Stimulated activated CD8-positive, alpha-beta memory T cell treated with anti-CD3 and anti-CD28 coated beads, Interleukin-4, amount 100 ng/mL, for 4 hours (primary cell): ENCODE measurements around the gene PCDHGC3.
"Not testable (repeated sequence)": the region's sequence is repeated elsewhere in the genome, so short reads cannot be mapped to it uniquely, and the experiment has no call there.

Source experiments
- DNase-seq, 2 donors: peaks; one replicate each; pipeline ENCODE4 v3.0.0-alpha.2; 2020; ENCODE audit warnings: low read depth in 2 of 2, low spot score in 1 of 2

PCDHGC3 gene

DNA sequence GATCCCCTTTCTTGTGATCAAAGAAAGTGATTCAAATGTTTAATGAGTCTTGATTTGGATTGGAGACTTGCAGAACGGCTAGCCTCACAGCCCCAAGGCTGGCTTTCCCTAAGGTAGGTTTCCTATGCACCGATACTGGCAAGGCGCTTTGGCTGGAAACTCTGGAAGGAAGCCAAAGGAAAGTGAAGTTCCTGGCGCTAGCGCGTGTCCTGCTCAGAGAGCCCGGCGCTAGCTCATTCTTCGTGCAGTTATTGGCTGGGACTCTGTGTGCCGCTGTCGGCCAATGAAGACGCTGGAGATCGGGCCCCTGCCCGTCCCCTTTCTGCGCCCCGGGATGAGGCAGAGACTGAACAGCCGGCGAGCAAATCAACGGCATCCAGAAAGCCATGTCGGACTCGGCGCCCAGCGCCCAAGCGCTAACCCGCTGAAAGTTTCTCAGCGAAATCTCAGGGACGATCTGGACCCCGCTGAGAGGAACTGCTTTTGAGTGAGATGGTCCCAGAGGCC, at the start of gene PCDHGC3:
PCDHGC3 (plus strand) TSS at position 342 of the 507 bp plus-strand sequence; CDS start at position 493, 151 bp downstream.
- no peak for DNase-seq

DNA sequence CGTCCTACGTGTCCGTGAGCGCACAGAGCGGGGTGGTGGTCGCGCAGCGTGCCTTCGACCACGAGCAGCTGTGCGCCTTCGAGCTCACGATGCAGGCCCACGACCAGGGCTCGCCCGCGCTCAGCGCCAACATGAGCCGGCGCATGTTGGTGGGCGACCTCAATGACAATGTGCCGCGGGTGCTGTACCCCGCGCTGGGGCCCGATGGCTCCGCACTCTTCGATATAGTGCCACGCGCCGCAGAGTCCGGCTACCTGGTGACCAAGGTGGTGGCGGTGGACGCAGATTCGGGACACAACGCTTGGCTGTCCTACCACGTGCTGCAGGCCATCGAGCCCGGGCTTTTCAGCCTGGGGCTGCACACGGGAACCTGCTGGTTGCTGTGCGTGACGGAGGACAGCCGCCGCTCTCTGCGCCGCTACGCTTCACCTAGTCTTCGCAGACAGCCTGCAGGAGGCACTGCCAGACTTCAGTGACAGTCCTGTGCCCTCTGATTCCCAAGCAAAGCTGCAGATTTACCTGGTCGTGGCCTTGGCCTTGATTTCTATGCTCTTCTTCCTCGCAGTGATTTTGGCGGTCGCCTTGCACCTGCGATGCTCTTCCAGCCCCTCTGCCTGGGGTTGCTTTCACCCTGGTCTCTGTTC, 47.9 kb upstream of the PCDHGC3 start:
- no peak for DNase-seq

DNA sequence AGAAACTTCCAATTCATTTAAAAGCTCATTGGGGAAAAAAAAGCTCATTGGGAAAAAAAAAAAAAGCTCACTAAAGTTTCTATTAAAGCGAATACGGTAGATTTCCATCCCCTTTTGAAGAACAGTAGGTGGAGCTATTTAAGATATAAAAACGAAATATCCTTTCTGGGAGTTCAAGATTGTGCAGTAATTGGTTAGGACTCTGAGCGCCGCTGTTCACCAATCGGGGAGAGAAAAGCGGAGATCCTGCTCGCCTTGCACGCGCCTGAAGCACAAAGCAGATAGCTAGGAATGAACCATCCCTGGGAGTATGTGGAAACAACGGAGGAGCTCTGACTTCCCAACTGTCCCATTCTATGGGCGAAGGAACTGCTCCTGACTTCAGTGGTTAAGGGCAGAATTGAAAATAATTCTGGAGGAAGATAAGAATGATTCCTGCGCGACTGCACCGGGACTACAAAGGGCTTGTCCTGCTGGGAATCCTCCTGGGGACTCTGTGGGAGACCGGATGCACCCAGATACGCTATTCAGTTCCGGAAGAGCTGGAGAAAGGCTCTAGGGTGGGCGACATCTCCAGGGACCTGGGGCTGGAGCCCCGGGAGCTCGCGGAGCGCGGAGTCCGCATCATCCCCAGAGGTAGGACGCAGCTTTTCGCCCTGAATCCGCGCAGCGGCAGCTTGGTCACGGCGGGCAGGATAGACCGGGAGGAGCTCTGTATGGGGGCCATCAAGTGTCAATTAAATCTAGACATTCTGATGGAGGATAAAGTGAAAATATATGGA, 45.2 kb upstream of the PCDHGC3 start, which contains the start of gene PCDHGA12:
PCDHGA12 (plus strand) TSS at position 176 of the 782 bp plus-strand sequence; CDS start at position 429, 253 bp downstream.
- DNase-seq = no peak

DNA sequence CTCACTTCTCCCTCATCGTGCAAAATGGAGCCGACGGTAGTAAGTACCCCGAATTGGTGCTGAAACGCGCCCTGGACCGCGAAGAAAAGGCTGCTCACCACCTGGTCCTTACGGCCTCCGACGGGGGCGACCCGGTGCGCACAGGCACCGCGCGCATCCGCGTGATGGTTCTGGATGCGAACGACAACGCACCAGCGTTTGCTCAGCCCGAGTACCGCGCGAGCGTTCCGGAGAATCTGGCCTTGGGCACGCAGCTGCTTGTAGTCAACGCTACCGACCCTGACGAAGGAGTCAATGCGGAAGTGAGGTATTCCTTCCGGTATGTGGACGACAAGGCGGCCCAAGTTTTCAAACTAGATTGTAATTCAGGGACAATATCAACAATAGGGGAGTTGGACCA, 44.5 kb upstream of the PCDHGC3 start:
- no peak for DNase-seq

DNA sequence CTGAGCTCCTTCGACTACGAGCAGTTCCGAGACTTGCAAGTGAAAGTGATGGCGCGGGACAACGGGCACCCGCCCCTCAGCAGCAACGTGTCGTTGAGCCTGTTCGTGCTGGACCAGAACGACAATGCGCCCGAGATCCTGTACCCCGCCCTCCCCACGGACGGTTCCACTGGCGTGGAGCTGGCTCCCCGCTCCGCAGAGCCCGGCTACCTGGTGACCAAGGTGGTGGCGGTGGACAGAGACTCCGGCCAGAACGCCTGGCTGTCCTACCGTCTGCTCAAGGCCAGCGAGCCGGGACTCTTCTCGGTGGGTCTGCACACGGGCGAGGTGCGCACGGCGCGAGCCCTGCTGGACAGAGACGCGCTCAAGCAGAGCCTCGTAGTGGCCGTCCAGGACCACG, 43.5 kb upstream of the PCDHGC3 start:
- not testable (repeated sequence) for DNase-seq

DNA sequence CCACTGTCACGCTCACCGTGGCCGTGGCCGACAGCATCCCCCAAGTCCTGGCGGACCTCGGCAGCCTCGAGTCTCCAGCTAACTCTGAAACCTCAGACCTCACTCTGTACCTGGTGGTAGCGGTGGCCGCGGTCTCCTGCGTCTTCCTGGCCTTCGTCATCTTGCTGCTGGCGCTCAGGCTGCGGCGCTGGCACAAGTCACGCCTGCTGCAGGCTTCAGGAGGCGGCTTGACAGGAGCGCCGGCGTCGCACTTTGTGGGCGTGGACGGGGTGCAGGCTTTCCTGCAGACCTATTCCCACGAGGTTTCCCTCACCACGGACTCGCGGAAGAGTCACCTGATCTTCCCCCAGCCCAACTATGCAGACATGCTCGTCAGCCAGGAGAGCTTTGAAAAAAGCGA, 43.0 kb upstream of the PCDHGC3 start:
- not testable (repeated sequence) for DNase-seq

DNA sequence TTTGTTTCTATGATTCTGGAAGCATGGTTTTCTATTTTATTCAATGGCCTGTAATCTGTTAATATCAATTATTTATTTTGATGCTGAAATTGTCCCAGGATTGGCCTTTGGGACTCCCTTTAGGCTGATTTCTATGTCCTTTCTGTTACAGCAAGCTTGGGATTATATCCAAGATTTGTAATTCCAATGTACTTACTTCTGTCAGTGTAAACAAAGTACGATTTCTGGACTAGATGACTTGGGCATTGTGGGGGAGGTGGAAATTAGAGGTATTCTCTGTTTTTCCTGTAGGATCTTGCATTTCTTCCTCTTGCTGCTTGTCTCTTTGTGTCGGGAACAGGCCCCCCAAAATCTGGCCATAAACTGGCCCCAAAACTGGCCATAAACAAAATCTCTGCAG, 41.8 kb upstream of the PCDHGC3 start:
- no peak for DNase-seq

DNA sequence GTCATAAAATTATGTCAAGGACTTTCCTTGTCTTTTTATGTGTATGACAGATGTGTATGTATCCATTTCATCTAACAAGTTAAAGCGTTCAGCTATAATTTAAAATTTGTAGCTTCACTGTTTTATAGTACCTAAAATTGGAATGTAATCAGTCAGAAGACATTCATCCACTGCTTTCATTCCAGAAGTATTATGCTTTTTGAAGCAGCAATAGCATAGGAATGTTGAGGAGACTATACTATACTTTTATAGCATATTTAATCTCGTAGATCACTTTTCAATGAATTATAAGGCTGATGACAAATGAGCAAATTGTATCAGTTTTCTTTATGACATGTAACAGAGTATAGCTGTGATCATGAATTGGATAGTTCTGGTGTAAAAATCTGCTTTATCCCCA, 38.5 kb upstream of the PCDHGC3 start:
- no peak for DNase-seq

DNA sequence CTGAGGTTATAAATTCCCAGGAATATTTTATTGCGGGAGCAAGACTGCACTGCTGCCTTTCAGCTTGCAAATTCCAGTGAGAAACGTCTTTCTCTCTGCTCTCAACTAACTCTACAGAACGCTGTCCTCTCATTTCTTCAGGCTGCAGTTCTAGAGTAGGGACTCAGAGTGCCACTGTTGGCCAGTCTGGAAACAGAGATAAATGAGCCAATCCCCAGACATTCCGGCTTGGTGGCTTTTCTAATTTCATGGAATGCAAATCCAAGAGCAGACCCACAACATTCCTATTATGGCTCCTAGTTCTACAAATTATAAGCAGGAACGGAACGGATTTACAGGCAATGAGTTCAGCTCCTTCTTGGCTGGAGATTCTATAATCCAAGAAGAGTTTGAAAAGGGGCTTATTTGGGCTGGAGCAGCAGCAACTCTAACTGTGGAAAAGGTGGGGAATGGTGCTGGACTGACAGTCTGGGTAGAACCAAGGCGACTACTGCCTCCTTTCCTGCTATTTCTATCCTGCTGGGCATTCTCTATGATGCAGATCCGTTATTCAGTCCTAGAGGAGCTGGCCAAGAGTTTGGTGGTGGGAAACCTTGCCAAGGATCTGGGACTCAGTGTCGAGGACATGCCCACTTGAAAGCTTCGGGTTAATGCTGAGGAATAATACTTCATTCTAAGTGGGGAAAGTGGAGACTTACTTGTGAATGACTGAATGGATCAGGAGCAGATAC, 36.2 kb upstream of the PCDHGC3 start:
- DNase-seq = no peak

DNA sequence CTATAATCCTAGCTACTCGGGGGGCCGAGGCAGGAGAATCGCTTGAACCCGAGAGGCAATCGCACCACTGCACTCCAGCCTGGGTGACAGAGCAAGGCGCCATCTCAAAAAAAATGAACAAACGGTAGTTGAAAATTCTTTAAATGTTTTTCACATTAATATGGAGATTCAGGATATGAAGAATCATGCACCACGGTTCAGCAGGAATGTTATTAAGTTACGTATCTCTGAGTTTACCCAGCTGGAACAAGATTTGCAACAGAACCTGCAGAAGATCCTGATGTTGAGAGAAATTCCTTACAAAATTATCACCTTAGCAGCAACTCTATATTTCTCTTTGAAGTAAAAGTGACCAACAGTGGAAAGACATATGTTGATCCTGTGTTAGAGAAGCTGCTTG, 35.4 kb upstream of the PCDHGC3 start:
- DNase-seq = no peak

DNA sequence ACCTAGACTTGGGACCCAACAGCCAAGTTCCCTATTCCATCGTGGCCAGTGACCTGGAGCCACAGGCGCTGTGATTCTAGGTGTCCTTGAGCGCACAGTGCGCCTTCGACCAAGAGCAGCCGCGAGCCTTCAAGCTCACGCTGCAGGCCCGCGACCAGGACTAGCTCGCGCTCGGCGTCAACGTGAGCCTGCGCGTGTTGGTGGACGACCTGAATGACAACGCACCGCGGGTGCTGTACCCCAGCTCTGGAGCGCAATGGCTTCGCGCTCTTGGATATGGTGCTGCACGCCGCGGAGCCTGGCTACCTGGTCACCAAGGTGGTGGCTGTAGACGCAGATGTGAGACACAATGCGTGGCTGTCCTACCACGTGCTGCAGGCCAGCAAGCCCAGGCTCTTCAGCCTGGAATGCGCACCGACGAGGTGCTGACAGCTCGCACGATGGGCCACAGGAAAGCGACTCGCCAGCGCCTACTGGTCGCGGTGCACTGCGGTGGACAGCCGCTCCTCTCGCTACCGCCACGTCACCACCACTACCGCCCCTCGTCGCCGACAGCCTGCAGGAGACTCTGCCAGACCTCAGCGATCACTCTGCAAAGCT, 34.1 kb upstream of the PCDHGC3 start:
- no peak for DNase-seq

DNA sequence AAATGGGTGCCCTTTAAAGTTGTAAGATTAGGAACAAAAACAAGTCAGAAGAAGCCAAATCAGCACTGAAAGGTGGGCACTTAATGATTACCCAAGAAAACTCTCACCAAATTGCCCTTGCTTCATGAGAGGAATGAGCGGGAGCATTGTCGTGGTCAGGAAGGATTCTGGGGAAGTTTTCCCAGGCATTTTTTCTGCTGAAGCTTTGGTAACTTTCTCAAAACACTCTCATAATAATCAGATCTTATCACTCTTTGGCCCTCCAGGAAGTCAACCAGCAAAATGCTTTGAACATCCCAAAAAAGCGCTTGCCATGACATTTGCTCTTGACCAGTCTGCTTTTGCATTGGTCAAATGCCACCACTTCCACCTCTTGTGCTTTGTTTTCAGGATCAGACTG, 10.4 kb upstream of the PCDHGC3 start:
- DNase-seq = no peak

DNA sequence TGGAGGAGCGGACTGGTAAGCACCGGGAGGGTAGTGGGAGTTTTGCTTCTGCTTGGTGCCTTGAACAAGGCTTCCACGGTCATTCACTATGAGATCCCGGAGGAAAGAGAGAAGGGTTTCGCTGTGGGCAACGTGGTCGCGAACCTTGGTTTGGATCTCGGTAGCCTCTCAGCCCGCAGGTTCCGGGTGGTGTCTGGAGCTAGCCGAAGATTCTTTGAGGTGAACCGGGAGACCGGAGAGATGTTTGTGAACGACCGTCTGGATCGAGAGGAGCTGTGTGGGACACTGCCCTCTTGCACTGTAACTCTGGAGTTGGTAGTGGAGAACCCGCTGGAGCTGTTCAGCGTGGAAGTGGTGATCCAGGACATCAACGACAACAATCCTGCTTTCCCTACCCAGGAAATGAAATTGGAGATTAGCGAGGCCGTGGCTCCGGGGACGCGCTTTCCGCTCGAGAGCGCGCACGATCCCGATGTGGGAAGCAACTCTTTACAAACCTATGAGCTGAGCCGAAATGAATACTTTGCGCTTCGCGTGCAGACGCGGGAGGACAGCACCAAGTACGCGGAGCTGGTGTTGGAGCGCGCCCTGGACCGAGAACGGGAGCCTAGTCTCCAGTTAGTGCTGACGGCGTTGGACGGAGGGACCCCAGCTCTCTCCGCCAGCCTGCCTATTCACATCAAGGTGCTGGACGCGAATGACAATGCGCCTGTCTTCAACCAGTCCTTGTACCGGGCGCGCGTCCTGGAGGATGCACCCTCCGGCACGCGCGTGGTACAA, 556 bp downstream of the PCDHGC3 start:
- no peak for DNase-seq

DNA sequence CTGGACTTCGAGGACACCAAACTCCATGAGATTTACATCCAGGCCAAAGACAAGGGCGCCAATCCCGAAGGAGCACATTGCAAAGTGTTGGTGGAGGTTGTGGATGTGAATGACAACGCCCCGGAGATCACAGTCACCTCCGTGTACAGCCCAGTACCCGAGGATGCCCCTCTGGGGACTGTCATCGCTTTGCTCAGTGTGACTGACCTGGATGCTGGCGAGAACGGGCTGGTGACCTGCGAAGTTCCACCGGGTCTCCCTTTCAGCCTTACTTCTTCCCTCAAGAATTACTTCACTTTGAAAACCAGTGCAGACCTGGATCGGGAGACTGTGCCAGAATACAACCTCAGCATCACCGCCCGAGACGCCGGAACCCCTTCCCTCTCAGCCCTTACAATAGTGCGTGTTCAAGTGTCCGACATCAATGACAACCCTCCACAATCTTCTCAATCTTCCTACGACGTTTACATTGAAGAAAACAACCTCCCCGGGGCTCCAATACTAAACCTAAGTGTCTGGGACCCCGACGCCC, 1.3 kb downstream of the PCDHGC3 start:
- DNase-seq = no peak

DNA sequence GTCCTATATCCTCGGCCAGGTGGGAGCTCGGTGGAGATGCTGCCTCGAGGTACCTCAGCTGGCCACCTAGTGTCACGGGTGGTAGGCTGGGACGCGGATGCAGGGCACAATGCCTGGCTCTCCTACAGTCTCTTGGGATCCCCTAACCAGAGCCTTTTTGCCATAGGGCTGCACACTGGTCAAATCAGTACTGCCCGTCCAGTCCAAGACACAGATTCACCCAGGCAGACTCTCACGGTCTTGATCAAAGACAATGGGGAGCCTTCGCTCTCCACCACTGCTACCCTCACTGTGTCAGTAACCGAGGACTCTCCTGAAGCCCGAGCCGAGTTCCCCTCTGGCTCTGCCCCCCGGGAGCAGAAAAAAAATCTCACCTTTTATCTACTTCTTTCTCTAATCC, 2.0 kb downstream of the PCDHGC3 start:
- DNase-seq = no peak

DNA sequence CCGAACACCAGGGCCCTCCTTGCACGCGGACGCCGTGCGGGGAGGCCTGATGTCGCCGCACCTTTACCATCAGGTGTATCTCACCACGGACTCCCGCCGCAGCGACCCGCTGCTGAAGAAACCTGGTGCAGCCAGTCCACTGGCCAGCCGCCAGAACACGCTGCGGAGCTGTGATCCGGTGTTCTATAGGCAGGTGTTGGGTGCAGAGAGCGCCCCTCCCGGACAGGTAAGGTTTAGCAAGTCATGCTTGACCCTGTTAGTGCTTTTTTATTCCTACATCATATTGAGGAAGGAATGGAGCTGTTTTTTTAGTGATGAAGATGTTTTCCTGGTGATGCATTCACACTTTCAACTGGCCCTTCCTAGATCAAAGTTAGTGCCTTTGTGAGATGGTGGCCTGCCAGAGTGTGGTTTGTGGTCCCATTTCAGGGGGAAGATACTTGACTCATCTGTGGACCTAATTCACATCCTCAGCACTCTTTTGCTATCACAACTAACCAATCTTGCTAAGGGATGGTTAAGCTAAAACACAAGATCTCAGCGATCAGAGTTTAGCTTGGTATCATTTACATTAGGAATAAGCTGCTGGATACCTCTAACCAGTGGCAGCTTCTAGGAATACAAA, 2.7 kb downstream of the PCDHGC3 start:
- no peak for DNase-seq

DNA sequence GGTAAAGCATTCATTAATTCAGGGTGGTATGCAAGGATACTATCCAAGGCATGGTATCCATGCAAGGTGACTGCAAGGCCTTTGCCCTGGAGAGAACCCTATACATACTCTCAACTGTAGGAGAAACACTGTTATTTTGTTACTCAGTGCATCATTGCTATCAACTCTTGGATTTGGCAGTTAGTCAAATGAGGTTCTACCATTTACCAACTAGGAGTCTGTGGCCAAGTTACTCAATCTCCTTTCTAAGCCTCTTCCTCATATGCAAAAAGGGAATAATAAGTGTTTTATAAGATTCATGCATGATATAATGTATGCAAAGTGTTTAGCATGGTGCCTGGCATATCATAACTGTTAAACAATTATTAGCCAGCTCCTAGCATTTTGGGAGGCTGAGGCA, 4.0 kb downstream of the PCDHGC3 start:
- DNase-seq = no peak

DNA sequence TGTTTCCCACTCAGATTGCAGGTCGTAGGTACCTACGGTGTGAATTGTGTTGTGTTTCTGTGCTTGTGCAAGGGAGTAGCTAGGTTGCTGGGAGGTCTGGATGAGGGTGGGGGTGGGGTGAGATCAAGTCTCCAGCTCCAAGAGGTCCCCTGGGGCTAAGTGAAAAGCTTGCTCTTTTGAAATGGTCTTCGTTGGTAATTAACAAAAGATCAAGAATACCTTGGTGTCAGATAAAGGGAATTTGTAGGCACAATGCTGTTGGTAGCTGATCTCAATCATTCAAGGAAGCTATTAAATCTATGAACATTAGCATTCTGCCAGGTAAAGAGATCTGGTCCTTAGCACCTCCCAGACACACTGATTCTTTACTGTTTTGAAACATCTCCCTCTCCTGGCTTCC, 8.1 kb downstream of the PCDHGC3 start:
- DNase-seq = no peak

DNA sequence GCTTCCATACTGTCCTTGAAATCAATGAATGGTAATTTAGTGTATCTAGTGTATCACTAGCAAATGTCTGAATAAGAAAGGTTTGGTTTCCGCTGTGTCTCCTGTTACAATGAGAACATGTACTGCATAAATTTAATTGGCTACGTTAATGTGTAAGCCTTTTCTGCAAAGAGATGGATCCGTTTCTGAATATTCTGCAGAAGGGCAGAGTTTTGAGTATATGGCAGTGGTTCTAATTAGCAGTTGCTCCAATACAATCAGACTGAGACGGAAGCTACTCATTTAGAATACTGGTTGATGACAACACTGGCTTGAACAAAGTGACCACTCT, 8.5 kb downstream of the PCDHGC3 start:
- no peak for DNase-seq
